NCI-H226 (cell line): ENCODE results near the gene PPM1D.
"Not testable (repeated sequence)": the region's sequence is repeated elsewhere in the genome, so short reads cannot be mapped to it uniquely, and the experiment has no call there.

Experiments
- DNase-seq: peaks from one replicate; pipeline ENCODE4 v3.0.0-alpha.2; 2015

PPM1D gene

GRCh38 chr17:60599620-60600489, at the start of gene PPM1D:
Gene PPM1D, plus strand, starts transcription at chr17:60600193. Its CDS starts 222 bp downstream, at chr17:60600415.
- DNase-seq = peak; percentile 97

- DNase-seq = not testable (repeated sequence)
These were observed 47.7 kb upstream of the PPM1D start for GRCh38 chr17:60552255-60552654.

- DNase-seq = peak; percentile 93
These were observed 45.6 kb upstream of the PPM1D start for GRCh38 chr17:60554377-60554788.

- DNase-seq = no peak
These were observed 44.2 kb upstream of the PPM1D start for GRCh38 chr17:60555786-60556185.

GRCh38 chr17:60557805-60558204, 42.2 kb upstream of the PPM1D start:
- no peak for DNase-seq

GRCh38 chr17:60559659-60559994, 40.4 kb upstream of the PPM1D start:
- no peak for DNase-seq

- no peak for DNase-seq
These were observed 39.8 kb upstream of the PPM1D start for GRCh38 chr17:60559995-60560859.

- no peak for DNase-seq
These were observed 39.1 kb upstream of the PPM1D start for GRCh38 chr17:60560860-60561257.

GRCh38 chr17:60562421-60562820, 37.6 kb upstream of the PPM1D start:
- DNase-seq = no peak

GRCh38 chr17:60563743-60564142, 36.2 kb upstream of the PPM1D start:
- DNase-seq = no peak

GRCh38 chr17:60565233-60565632, 34.8 kb upstream of the PPM1D start:
- DNase-seq = no peak

- peak; percentile 99 for DNase-seq
These were observed 26.5 kb upstream of the PPM1D start for GRCh38 chr17:60573236-60574051.

- DNase-seq = no peak
These were observed 22.7 kb upstream of the PPM1D start for GRCh38 chr17:60577147-60577915.

- DNase-seq = peak; percentile 76
These were observed 20.9 kb upstream of the PPM1D start for GRCh38 chr17:60579090-60579489.

GRCh38 chr17:60579551-60579950, 20.4 kb upstream of the PPM1D start:
- DNase-seq = no peak

GRCh38 chr17:60583008-60583407, 17.0 kb upstream of the PPM1D start:
- DNase-seq = no peak

GRCh38 chr17:60585887-60586286, 14.1 kb upstream of the PPM1D start:
- DNase-seq = no peak

GRCh38 chr17:60586288-60586974, 13.6 kb upstream of the PPM1D start:
- peak; percentile 40 for DNase-seq

GRCh38 chr17:60590070-60590469, 9.9 kb upstream of the PPM1D start:
- no peak for DNase-seq

GRCh38 chr17:60592750-60593149, 7.2 kb upstream of the PPM1D start:
- DNase-seq = no peak

- not testable (repeated sequence) for DNase-seq
These were observed 6.5 kb upstream of the PPM1D start for GRCh38 chr17:60593441-60594036.
